GM19193 (cell line): ENCODE measurements around the gene LTB4R.

Experiments used
- POLR2A ChIP-seq: IDR thresholded peaks from 4 replicates; pipeline ENCODE4 v1.6.1; 2011; ENCODE audit not compliant: insufficient read depth, insufficient read length; ENCODE audit errors: extremely low read depth

LTB4R gene

GRCh38 chr14:24310646-24311604, at the start of gene LTB4R:
Gene LTB4R (plus strand): TSS chr14:24311502. CDS start chr14:24315652, 4,150 bp downstream.
- TF ChIP-seq POLR2A, result peak; percentile 29

GRCh38 chr14:24261969-24262327, 49.4 kb upstream of the LTB4R start:
- no peak for TF ChIP-seq POLR2A

DNA sequence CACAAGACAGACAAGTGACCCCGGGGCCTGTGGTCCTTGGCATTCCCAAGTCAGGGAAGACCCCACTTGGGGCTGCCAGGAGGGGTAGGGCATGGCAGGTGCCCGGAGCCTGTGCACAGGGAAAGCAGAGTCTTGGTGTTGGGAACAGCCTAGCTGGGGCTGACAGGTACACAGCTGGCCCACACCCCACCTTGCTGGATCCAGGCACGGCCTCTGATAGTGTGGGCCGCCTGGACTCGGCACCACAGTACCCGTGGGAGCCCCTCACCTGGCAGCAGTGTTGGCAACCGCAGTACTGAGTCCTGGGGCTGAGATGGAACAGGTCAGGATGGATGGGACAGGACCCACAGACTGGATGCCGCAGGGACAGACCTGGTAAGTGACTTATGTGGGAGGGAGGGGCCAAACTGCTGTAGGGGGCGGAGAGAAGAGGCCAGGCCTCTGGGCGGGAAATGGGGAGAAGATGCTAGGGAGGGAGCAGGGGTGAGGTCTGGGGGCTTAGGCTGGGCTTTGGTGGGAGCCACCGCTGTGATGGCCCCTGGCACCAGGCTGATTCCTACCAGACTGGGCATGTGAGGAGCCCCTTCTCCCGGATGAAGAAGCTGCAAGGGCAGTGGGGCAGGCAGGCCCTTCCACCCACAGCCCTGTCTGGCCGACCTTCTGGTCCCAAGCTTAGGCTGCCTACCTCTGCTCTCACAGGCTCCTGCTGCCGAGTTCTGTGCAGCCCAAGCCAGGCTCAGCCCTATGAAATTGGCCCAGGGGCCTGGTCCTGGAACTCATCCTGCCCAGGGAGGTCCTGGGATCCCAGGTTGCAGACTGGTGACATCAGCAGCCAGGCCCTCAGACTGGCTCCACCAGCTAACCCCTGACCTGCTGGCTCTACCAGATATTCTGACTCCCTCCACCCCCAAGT, 48.2 kb upstream of the LTB4R start, which contains the start of gene TGM1:
Gene TGM1 (minus strand): TSS at position 357 of the 913 bp plus-strand sequence. CDS start 825 bp downstream, outside the sequence.
- TF ChIP-seq POLR2A, result no peak

DNA sequence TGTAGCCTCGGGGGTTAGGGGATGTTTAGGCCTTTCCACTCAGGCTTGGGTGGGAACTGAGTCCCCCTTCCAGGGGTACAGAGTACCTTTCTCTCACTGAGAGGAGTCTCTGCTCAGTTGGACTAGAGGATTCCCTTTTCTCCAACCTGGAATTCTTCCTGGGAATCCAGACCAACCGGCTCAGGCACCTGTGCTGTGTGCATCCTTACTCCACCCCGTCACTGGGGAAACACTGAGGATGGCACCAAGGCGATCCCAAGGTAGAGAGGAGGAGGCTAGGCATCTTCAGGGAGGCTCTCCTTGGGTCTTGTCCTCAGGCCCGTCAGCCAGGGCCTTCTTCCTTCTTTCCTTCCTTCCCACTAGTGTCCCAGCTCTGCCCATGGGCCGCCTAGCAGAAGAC, 47.5 kb upstream of the LTB4R start:
- TF ChIP-seq POLR2A, result no peak

GRCh38 chr14:24264298-24264697, 47.0 kb upstream of the LTB4R start:
- no peak for TF ChIP-seq POLR2A

DNA sequence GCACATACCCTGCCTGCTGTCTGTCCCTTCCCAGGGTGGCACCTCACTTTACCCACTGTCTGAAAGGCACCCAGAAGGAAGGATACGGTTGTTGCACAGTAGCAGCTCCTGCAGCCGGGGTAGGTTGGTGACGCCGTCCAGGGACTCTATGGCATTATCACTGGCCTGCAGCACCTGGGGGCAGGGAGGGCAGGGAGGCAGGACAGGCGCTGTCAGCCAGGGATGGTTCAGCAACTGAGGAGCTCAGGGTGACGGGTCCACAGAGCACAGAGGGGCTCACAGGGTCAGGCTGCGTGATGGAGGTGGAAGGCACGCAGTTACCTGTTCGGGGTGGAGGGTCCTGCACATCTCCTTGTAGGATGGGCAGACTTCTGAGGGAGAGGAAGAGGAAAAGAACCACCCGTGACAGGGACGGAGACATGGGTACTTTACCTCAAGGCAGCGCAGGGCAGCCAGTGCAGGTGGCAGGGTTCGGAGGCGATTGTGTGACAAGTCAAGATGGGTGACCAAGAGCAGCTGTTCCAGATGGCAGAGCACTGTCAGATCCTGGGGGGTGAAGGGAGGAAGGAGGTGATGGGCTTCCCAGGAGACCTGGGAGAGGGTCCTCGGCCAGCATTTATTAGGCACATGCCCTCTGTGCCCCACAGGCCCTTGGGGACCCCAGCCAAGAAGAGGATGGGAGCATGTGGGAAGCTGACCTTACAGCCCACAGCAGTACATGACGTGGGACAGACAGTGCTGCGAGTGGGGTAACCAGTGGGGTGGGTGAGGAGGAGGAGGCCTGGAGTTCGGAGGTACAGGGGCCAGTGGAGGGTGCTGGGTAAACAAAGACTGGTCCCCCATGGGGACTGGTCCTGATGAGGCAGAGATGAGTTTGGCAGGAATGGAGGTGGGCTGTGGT, 44.7 kb upstream of the LTB4R start:
- no peak for TF ChIP-seq POLR2A

DNA sequence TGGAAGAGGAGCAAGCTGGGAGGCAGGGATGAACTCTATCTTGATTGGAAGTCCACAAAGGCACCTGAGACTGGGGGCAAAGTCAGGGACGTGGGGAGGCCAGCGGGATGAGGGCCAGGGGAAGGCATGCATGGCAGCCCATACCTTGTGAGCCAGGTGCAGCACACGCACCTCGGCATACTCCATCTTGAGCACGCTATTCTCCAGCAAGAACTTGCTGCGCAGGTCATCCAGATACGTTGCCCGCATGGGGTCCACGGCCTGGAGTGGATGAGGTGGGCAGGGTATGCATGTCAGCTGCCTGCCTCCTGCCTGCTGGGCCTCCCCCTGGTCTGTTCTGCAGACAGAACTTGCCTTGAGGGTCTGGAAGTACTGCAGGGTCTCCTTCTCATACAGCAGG, 43.8 kb upstream of the LTB4R start:
- no peak for TF ChIP-seq POLR2A

- no peak for TF ChIP-seq POLR2A
Observed at GRCh38 chr14:24268225-24268624, 43.1 kb upstream of the LTB4R start.

DNA sequence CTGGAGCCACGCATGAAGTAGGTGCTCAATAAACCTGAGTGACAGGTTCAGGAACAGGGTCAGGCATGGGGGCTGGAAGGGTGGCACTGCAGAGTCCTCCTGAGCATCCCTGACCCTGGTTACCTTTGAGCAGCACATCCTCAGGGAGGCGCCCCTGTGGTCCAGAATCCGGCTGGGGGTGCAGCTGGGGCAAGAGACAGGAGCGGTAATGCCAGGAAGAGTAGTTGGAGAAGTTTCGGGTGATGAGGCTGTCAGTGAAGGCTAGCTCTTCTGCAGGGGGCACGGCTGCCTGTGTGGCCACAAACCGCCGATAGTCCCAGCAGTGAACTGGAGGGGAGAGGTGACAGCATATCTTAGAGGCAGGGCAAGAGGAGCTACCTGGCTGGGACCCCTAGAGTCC, 41.9 kb upstream of the LTB4R start:
- TF ChIP-seq POLR2A, result no peak

DNA sequence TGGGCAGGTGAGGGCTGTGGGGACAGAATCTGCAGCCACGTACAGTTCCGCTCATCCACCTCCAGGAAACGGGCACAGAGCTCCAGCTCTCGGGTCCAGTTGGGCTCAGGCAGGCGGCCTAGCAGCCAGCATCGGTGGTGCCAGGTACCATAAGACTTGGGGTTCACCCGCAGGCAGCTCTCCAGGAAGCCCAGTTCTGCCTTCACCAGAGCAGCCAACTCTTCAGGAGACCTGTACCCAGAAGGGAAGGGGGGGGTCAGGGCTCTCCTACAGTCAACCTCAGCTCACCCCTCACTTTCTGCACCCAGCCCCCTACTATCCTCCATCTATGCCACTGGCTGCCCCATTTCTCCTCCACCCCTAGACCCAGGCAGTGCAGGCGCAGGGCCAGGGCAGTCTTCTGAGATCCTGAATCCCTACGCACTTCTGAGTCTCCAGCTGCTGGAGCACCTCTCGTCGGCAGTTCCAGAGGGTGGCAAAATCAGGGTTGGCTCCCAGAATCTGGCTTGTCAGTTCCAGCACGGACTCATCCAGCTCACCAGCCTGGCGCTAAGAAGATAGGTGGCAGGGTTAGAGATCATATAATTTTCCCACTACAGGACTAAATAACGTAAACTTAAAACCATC, 41.3 kb upstream of the LTB4R start:
- no peak for TF ChIP-seq POLR2A

- no peak for TF ChIP-seq POLR2A
Observed at GRCh38 chr14:24270537-24271133, 40.7 kb upstream of the LTB4R start.

DNA sequence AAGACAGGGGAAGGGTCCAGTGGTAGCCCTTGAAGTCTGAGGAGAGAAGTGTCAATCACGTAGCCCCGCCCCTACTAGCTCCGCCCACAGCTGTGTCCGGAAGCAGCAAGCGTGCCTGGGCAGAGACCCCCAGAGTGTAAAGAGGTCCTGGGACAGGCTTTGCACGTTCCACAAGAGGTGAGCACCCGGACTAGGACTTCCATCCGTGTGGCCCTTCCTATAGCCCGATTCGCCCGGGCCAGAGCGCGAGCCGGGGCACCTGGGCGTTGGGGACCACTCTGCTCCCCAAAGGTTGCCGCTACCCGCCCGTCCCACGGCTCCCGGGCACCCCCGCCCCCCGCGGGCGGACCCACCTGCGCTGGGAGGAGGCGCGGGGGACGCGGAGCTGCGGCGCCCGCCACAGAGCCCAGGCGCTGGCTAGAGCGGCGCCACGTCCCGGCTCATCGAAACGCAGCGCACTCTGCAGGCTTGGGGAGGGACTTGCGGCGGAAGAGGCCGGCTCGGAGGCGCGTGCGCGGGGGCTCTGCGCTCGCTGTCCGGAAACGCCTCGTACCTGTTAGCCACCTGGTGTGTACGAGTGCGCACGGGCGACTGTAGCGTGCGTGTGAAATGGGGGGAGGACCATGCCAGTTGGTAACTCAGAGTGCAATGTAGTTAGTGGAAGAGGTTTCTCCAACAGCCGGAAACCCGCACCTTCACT, 40.0 kb upstream of the LTB4R start, which contains the start of gene RABGGTA:
Gene RABGGTA (minus strand): TSS at position 464 of the 700 bp plus-strand sequence. CDS start 482 bp downstream, outside the sequence.
- peak; percentile 91 for TF ChIP-seq POLR2A

DNA sequence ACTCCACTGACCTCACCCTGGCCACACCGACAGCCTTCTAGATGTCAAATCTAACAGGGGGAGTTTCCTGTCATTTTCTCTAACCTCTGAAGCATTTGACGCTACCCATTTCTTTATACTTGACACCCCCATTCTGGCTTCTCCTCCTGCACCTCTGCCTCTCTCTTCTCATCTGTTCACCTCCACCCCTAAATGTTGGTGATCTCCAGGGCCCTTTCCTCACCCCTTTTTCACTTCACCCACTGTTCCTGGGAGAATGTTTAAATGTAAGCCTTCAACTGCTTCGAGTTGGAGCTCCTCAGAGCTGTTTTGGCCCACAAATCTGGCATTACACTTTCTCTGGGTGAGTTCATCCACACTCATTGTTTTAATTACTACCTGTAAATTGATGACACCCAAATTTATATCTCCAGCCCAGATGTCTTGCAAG, 39.5 kb upstream of the LTB4R start:
- TF ChIP-seq POLR2A, result no peak

GRCh38 chr14:24272467-24272866, 38.8 kb upstream of the LTB4R start:
- TF ChIP-seq POLR2A, result no peak
